ENCODE data around the gene TENM4. TPM values are rescaled to one million over a fixed set of nuclear protein-coding genes. Genes with fewer than 3 reads are reported as not detected.

Gene TENM4
- polyA plus RNA-seq, 1 of the 3 experiments (the other 2 are of a cell fraction): 16.7 TPM

DNA sequence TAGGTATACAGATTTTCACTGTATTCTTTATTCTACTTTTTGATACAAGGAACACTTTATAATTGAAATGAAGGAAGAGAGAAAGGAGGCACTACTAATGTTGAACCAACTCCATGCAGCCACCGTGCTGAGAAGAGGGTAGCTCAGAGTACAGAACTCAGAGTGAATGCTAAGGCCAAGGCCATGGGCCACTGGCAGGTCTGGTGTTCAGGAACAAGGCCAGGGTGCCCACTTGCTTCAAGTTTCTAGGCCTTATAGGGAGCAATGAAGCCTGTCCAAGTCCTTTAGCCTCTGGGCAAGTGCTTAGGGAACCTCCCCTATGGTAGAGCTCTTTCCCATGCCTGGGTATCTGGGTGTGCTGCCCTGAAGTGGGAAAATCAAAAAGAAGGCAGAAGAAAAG is 235.0 kb downstream of the TENM4 start:
- H3K27ac ChIP-seq (ENCODE audit: low read depth in 2 of 2, low read length in 1 of 2): no peak overlapping the region
- no peak for DNase-seq
- H3K9me2 ChIP-seq: no peaks in the 10 kb centered on the region
- no peak for TF ChIP-seq RFX5 (IDR thresholded peaks at IDR 0.05; ENCODE audit: low read length)
- TF ChIP-seq, protein P1, sequence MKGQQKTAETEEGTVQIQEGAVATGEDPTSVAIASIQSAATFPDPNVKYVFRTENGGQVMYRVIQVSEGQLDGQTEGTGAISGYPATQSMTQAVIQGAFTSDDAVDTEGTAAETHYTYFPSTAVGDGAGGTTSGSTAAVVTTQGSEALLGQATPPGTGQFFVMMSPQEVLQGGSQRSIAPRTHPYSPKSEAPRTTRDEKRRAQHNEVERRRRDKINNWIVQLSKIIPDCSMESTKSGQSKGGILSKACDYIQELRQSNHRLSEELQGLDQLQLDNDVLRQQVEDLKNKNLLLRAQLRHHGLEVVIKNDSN (IDR thresholded peaks at IDR 0.05; ENCODE audit: borderline replicate concordance, low read depth): no peak
- no peak for TF ChIP-seq EP300 (IDR thresholded peaks at IDR 0.05; ENCODE audit: borderline replicate concordance in 1 of 2, low read depth in 1 of 2, low read length in 1 of 2)
- no peak for TF ChIP-seq MEF2A (IDR thresholded peaks at IDR 0.05; ENCODE audit: borderline replicate concordance, low read depth)
- no peak overlapping the region for H3K4me2 ChIP-seq
- no peaks in the 10 kb centered on the region for H3K36me3 ChIP-seq (replicated peaks in 1 of 2; ENCODE audit: control insufficient read depth in 1 of 2, insufficient read depth in 2 of 2, low read length in 1 of 2)
- no peaks in the 10 kb centered on the region for H3K9me3 ChIP-seq
- H4K20me1 ChIP-seq (ENCODE audit: insufficient read depth): no peaks in the 10 kb centered on the region
- no peak overlapping the region for H3K4me3 ChIP-seq (ENCODE audit: low read depth in 2 of 2, low read length in 1 of 2)
- WGBS (ENCODE audit: low lambda C conversion rate): 100% methylated on average over 1 of the region's 1 CpG
- no peaks in the 10 kb centered on the region; a peak in 1 of 4 replicates for H3K4me1 ChIP-seq (ENCODE audit: control insufficient read depth in 1 of 2, insufficient read depth in 2 of 2, low read depth in 1 of 2, low read length in 1 of 2)
- H3F3A ChIP-seq (replicated peaks; ENCODE audit: insufficient read depth): no peaks in the 10 kb centered on the region
- H3K27me3 ChIP-seq (ENCODE audit: insufficient read depth): no peaks in the 10 kb centered on the region
- H3K9ac ChIP-seq: no peak overlapping the region
- POLR2A ChIA-PET: no interaction called here
- CTCF ChIA-PET: interaction anchor here (1.3 kb wide), 1 partner anchor 57 kb away, joined by 3 read pairs; no protein-coding TSS in a partner anchor
- no peak overlapping the region for H2AFZ ChIP-seq (ENCODE audit: low read depth)
- no peaks in the 10 kb centered on the region for H3K79me2 ChIP-seq (ENCODE audit: insufficient read depth)

GRCh38 chr11:79201677-79202347 is 239.0 kb downstream of the TENM4 start:
- no peaks in the 10 kb centered on the region for H3K4me1 ChIP-seq (ENCODE audit: control insufficient read depth in 1 of 2, insufficient read depth in 2 of 2, low read depth in 1 of 2, low read length in 1 of 2)
- no peaks in the 10 kb centered on the region for H3F3A ChIP-seq (replicated peaks; ENCODE audit: insufficient read depth)
- H3K9ac ChIP-seq: no peak overlapping the region
- H3K27ac ChIP-seq (ENCODE audit: low read depth in 2 of 2, low read length in 1 of 2): no peak overlapping the region
- ChIA-PET CTCF (interaction anchor here (0.6 kb wide), 1 partner anchor 28 kb away, joined by 3 read pairs; no protein-coding TSS in a partner anchor), POLR2A (no interaction called here)
- H3K9me3 ChIP-seq: no peaks in the 10 kb centered on the region
- H3K36me3 ChIP-seq (replicated peaks in 1 of 2; ENCODE audit: control insufficient read depth in 1 of 2, insufficient read depth in 2 of 2, low read length in 1 of 2): no peaks in the 10 kb centered on the region
- H2AFZ ChIP-seq (ENCODE audit: low read depth): no peak overlapping the region
- WGBS (ENCODE audit: low lambda C conversion rate): 79% methylated on average over 2 of the region's 3 CpGs
- H3K4me2 ChIP-seq: no peak overlapping the region
- no peak for TF ChIP-seq RCOR1 (IDR thresholded peaks at IDR 0.05; ENCODE audit: low read length)
- H3K4me3 ChIP-seq (ENCODE audit: low read depth in 2 of 2, low read length in 1 of 2): no peak overlapping the region
- no peaks in the 10 kb centered on the region for H3K9me2 ChIP-seq
- H3K79me2 ChIP-seq (ENCODE audit: insufficient read depth): no peaks in the 10 kb centered on the region
- no peaks in the 10 kb centered on the region for H3K27me3 ChIP-seq (ENCODE audit: insufficient read depth)
- H4K20me1 ChIP-seq (ENCODE audit: insufficient read depth): no peaks in the 10 kb centered on the region
- no peak for DNase-seq

- no peaks in the 10 kb centered on the region for H3K79me2 ChIP-seq (ENCODE audit: insufficient read depth)
- H3K9me3 ChIP-seq: no peaks in the 10 kb centered on the region
- no peaks in the 10 kb centered on the region for H4K20me1 ChIP-seq (ENCODE audit: insufficient read depth)
- no peaks in the 10 kb centered on the region for H3K36me3 ChIP-seq (replicated peaks in 1 of 2; ENCODE audit: control insufficient read depth in 1 of 2, insufficient read depth in 2 of 2, low read length in 1 of 2)
- ChIA-PET POLR2A (no interaction called here), CTCF (interaction anchor here (0.6 kb wide), 1 partner anchor 522 kb away, joined by 3 read pairs; no protein-coding TSS in a partner anchor)
- 86% methylated on average over 4 of the region's 5 CpGs for WGBS (ENCODE audit: low lambda C conversion rate)
- H3K9ac ChIP-seq: no peak overlapping the region
- no peak overlapping the region for H3K27ac ChIP-seq (ENCODE audit: low read depth in 2 of 2, low read length in 1 of 2)
- no peak overlapping the region for H3K4me2 ChIP-seq
- no peaks in the 10 kb centered on the region for H3F3A ChIP-seq (replicated peaks; ENCODE audit: insufficient read depth)
- no peaks in the 10 kb centered on the region for H3K9me2 ChIP-seq
- H3K4me3 ChIP-seq (ENCODE audit: low read depth in 2 of 2, low read length in 1 of 2): no peak overlapping the region
- no peak for DNase-seq
- H3K27me3 ChIP-seq (ENCODE audit: insufficient read depth): no peaks in the 10 kb centered on the region
- no peaks in the 10 kb centered on the region for H3K4me1 ChIP-seq (ENCODE audit: control insufficient read depth in 1 of 2, insufficient read depth in 2 of 2, low read depth in 1 of 2, low read length in 1 of 2)
- H2AFZ ChIP-seq (ENCODE audit: low read depth): no peak overlapping the region
- no peak for TF ChIP-seq FOSL2 (IDR thresholded peaks at IDR 0.05; ENCODE audit: borderline replicate concordance, low read depth)
- TF ChIP-seq NFIC (IDR thresholded peaks at IDR 0.05; ENCODE audit: borderline replicate concordance): no peak
- TF ChIP-seq JUND (IDR thresholded peaks at IDR 0.05): no peak
- TF ChIP-seq RXRA (IDR thresholded peaks at IDR 0.05; ENCODE audit: borderline replicate concordance, low read depth): no peak
- no peak for TF ChIP-seq SIN3A (IDR thresholded peaks at IDR 0.05; ENCODE audit: borderline replicate concordance, low read depth, low read length)
- TF ChIP-seq YY1 (IDR thresholded peaks at IDR 0.05; ENCODE audit: low read depth): no peak
- TF ChIP-seq MXI1 (IDR thresholded peaks at IDR 0.05; ENCODE audit: low read depth, low read length): no peak
- no peak for TF ChIP-seq CHD2 (IDR thresholded peaks at IDR 0.05; ENCODE audit: low read length, partially characterized antibody)
- TF ChIP-seq FOXM1 (IDR thresholded peaks at IDR 0.05; ENCODE audit: low read depth): no peak
- TF ChIP-seq EP300 (IDR thresholded peaks at IDR 0.05; ENCODE audit: borderline replicate concordance in 1 of 2, low read depth in 1 of 2, low read length in 1 of 2): no peak
- TF ChIP-seq, protein P2, sequence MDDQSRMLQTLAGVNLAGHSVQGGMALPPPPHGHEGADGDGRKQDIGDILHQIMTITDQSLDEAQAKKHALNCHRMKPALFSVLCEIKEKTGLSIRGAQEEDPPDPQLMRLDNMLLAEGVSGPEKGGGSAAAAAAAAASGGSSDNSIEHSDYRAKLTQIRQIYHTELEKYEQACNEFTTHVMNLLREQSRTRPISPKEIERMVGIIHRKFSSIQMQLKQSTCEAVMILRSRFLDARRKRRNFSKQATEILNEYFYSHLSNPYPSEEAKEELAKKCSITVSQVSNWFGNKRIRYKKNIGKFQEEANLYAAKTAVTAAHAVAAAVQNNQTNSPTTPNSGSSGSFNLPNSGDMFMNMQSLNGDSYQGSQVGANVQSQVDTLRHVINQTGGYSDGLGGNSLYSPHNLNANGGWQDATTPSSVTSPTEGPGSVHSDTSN (IDR thresholded peaks at IDR 0.05): no peak
- TF ChIP-seq, protein P3, sequence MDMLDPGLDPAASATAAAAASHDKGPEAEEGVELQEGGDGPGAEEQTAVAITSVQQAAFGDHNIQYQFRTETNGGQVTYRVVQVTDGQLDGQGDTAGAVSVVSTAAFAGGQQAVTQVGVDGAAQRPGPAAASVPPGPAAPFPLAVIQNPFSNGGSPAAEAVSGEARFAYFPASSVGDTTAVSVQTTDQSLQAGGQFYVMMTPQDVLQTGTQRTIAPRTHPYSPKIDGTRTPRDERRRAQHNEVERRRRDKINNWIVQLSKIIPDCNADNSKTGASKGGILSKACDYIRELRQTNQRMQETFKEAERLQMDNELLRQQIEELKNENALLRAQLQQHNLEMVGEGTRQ (IDR thresholded peaks at IDR 0.05; ENCODE audit: borderline replicate concordance, low read depth, low read length): no peak
Observed at GRCh38 chr11:79200398-79201070, 240.3 kb downstream of the TENM4 start.

Measured in SK-N-SH (cell line).